Measurements from ENCODE around the gene PODXL. TPM values are rescaled to one million over a fixed set of nuclear protein-coding genes. Genes with fewer than 3 reads are reported as not detected.

PODXL gene
- total RNA-seq, 2 donors from 2014 or later = 23.0 to 50.8 TPM

GRCh38 chr7:131564640-131565039 is 8.2 kb upstream of the PODXL start:
- Histone ChIP-seq H3K4me1 (ENCODE audit: control insufficient read depth in 1 of 2, low read depth in 2 of 2) (no peaks in the 10 kb centered on the region), H3K27ac (no peak overlapping the region), H3K27me3 (replicated peaks; ENCODE audit: insufficient read depth) (no peaks in the 10 kb centered on the region), H3K36me3 (no peaks in the 10 kb centered on the region), H3K9me3 (no peaks in the 10 kb centered on the region), H3K4me3 (no peak overlapping the region)
- no peak for DNase-seq (ENCODE audit: low spot score)
- no peak for TF ChIP-seq CTCF (IDR thresholded peaks at IDR 0.05)
- no peak for ATAC-seq (ENCODE audit: insufficient number of reproducible peaks, low FRiP score, low read depth)

GRCh38 chr7:131563918-131564317 is 7.5 kb upstream of the PODXL start:
- Histone ChIP-seq H3K27me3 (replicated peaks; ENCODE audit: insufficient read depth) (no peaks in the 10 kb centered on the region), H3K9me3 (no peaks in the 10 kb centered on the region), H3K36me3 (no peaks in the 10 kb centered on the region), H3K27ac (no peak overlapping the region), H3K4me3 (no peak overlapping the region), H3K4me1 (ENCODE audit: control insufficient read depth in 1 of 2, low read depth in 2 of 2) (no peaks in the 10 kb centered on the region)
- no peak for TF ChIP-seq CTCF (IDR thresholded peaks at IDR 0.05)
- no peak for DNase-seq (ENCODE audit: low spot score)
- no peak for ATAC-seq (ENCODE audit: insufficient number of reproducible peaks, low FRiP score, low read depth)

GRCh38 chr7:131562941-131563340 is 6.5 kb upstream of the PODXL start:
- no peak for ATAC-seq (ENCODE audit: insufficient number of reproducible peaks, low FRiP score, low read depth)
- no peak overlapping the region for H3K27ac ChIP-seq
- no peak for DNase-seq (ENCODE audit: low spot score)

GRCh38 chr7:131560061-131560460 is 3.6 kb upstream of the PODXL start:
- no peak for ATAC-seq (ENCODE audit: insufficient number of reproducible peaks, low FRiP score, low read depth)
- peaks cover 21 to 28% of the 10 kb centered on the region in 2 donors for H3K4me1 ChIP-seq (ENCODE audit: control insufficient read depth in 1 of 2, low read depth in 2 of 2)
- H3K36me3 ChIP-seq = no peaks in the 10 kb centered on the region

More at GRCh38 chr7:131562941-131563340, 6.5 kb upstream of the PODXL start:
- Histone ChIP-seq H3K27me3 (replicated peaks; ENCODE audit: insufficient read depth) (no peaks in the 10 kb centered on the region), H3K36me3 (no peaks in the 10 kb centered on the region), H3K4me3 (no peak overlapping the region), H3K4me1 (ENCODE audit: control insufficient read depth in 1 of 2, low read depth in 2 of 2) (peaks cover 2 to 5% of the 10 kb centered on the region in 2 donors), H3K9me3 (no peaks in the 10 kb centered on the region)
- TF ChIP-seq CTCF (IDR thresholded peaks at IDR 0.05) = no peak

GRCh38 chr7:131557652-131558385 is 1.4 kb upstream of the PODXL start:
- H3K9me3 ChIP-seq = no peaks in the 10 kb centered on the region
- ATAC-seq (ENCODE audit: insufficient number of reproducible peaks, low FRiP score, low read depth) = no peak
- H3K27ac ChIP-seq = no peak overlapping the region
- peak overlapping the region; percentile 91 for H3K4me3 ChIP-seq
- no peak for DNase-seq (ENCODE audit: low spot score)
- no peaks in the 10 kb centered on the region for H3K36me3 ChIP-seq
- no peaks in the 10 kb centered on the region for H3K27me3 ChIP-seq (replicated peaks; ENCODE audit: insufficient read depth)
- H3K4me1 ChIP-seq (ENCODE audit: control insufficient read depth in 1 of 2, low read depth in 2 of 2) = peaks cover 23 to 28% of the 10 kb centered on the region in 2 donors
- no peak for TF ChIP-seq CTCF (IDR thresholded peaks at IDR 0.05)

More at GRCh38 chr7:131560061-131560460, 3.6 kb upstream of the PODXL start:
- TF ChIP-seq CTCF (IDR thresholded peaks at IDR 0.05) = no peak
- Histone ChIP-seq H3K9me3 (no peaks in the 10 kb centered on the region), H3K27ac (no peak overlapping the region), H3K27me3 (replicated peaks; ENCODE audit: insufficient read depth) (no peaks in the 10 kb centered on the region), H3K4me3 (no peak overlapping the region)
- DNase-seq (ENCODE audit: low spot score) = no peak
